Spleen (tissue), 11 donors: ENCODE measurements around the gene ACSS1. TPM values are rescaled to one million over a fixed set of nuclear protein-coding genes. Genes with fewer than 3 reads are reported as not detected.
A peak's percentile ranks its signal among the peaks of the same experiment; 100 is the strongest.

Experiments
- DNase-seq: peaks from one replicate; pipeline ENCODE4 v3.0.0-alpha.2; 2020
- H3K27ac ChIP-seq, 8 donors: fragments of 200-600 bp; sonication (generic) in 7 of 8; 1 replicate in 4 of 8; 2 replicates in 4 of 8; pipeline versions ENCODE4 v1.5.0 to v1.8.0; 2016 to 2021; ENCODE audit warnings: inconsistent platforms in 4 of 8, mild to moderate bottlenecking in 4 of 8, moderate library complexity in 1 of 8
- H3K27me3 ChIP-seq, 7 donors: fragments of 200-600 bp; sonication (generic) in 6 of 7; replicated peaks in 1 of 7; 1 replicate in 4 of 7; 2 replicates in 3 of 7; pipeline versions ENCODE4 v1.5.0 to v1.8.0; 2016 to 2021; ENCODE audit warnings: inconsistent platforms in 3 of 7, mild to moderate bottlenecking in 1 of 7
- H3K36me3 ChIP-seq, 6 donors: fragments of 200-600 bp; sonication (generic) in 5 of 6; 1 replicate in 4 of 6; 2 replicates in 2 of 6; pipeline versions ENCODE4 v1.5.0 to v1.8.0; 2016 to 2021; ENCODE audit warnings: inconsistent platforms in 2 of 6
- H3K4me1 ChIP-seq, 6 donors: fragments of 200-600 bp; sonication (generic) in 5 of 6; 1 replicate in 3 of 6; 2 replicates in 3 of 6; pipeline versions ENCODE4 v1.5.0 to v1.8.0; 2016 to 2021; ENCODE audit warnings: inconsistent platforms in 3 of 6
- H3K4me3 ChIP-seq, 8 donors: fragments of 200-600 bp; sonication (generic) in 7 of 8; 1 replicate in 4 of 8; 2 replicates in 4 of 8; pipeline versions ENCODE4 v1.5.0 to v1.8.0; 2016 to 2021; ENCODE audit warnings: inconsistent platforms in 4 of 8, mild to moderate bottlenecking in 4 of 8, moderate library complexity in 2 of 8
- H3K9me3 ChIP-seq, 8 donors: fragments of 200-600 bp; sonication (generic) in 7 of 8; 1 replicate in 4 of 8; 2 replicates in 4 of 8; pipeline versions ENCODE4 v1.5.0 to v1.8.0; 2016 to 2021; ENCODE audit warnings: inconsistent platforms in 4 of 8
- CTCF ChIP-seq, 11 experiments: fragments of 200-600 bp in 7 of 11; fragments of 450-650 bp in 4 of 11; sonication (generic) in 4 of 11; IDR thresholded peaks in 8 of 11; conservative IDR thresholded peaks in 3 of 11; 1 replicate in 7 of 11; 2 replicates in 4 of 11; pipeline versions ENCODE4 v1.4.0 to v1.8.0; 2016 to 2021; ENCODE audit warnings: antibody characterized with exemption in 11 of 11, inconsistent platforms in 4 of 11, mild to moderate bottlenecking in 1 of 11
- POLR2A ChIP-seq, 3 donors: fragments of 450-650 bp; IDR thresholded peaks; one replicate each; pipeline ENCODE4 v1.5.1; 2017; ENCODE audit warnings: antibody characterized with exemption in 3 of 3, mild to moderate bottlenecking in 1 of 3
- POLR2AphosphoS5 ChIP-seq, 3 donors: sonication (generic); formaldehyde crosslinking; IDR thresholded peaks; one replicate each; pipeline ENCODE4 v1.5.1; 2017; ENCODE audit warnings: antibody characterized with exemption in 3 of 3
- WGBS, 5 donors: extraction: QIAGEN DNeasy Blood & Tissue Kit in 3 of 5; methylation state at CpG; one replicate each; pipeline versions ENCODE4 v1.1.5 to v1.1.7; 2013 to 2018; 5-methylcytosine and 5-hydroxymethylcytosine counted together
- intact Hi-C: fragments of 100-400 bp; cut with DNase I; formaldehyde crosslinking; loops from one replicate; pipeline ENCODE4 v1.15.0; 2023; ENCODE audit warnings: low total_unique reads
- polyA plus RNA-seq, 3 donors: library from polyadenylated mRNA; stranded (reverse); fragments of 200-250 nt; gene quantifications; one replicate each; pipeline ENCODE4 v1.2.1, GENCODE V29; 2013
- total RNA-seq, 7 donors: library from RNA; depleted of rRNA in 3 of 7; stranded (reverse); fragments of >200 nt in 3 of 7; fragmentation: NEBNext Ultra II Directional in 4 of 7; extraction: Animal tissue kit (Norgen Biotek cat#: 25700) in 4 of 7; gene quantifications; one replicate each; pipeline versions ENCODE4 v1.1.0 to v1.2.1, GENCODE V29; 2016 to 2021
- donor health status: healthy with polysubstance abuse.
- donor health status: DM: no; HTN: no; CAD: no; lungs with moderate emphysema.
- donor health status: DM: no; HTN: no; CAD: no.
- donor health status: Bipolar disorder and iron deficiency.
- donor health status: healthy.
- donor health status: DM: no; HTN: no; CAD: no.
- donor health status: DM: yes; HTN: yes; CAD: no.

The ACSS1 gene
- total and polyA plus RNA-seq, 10 donors = 20.3 to 50.8 (median 36.4) TPM

- H3K9me3 ChIP-seq = no peaks in the 10 kb centered on the region
- peak; percentile 33 for DNase-seq
- peaks cover 0 to 13% (median 0%) of the 10 kb centered on the region in 6 donors for H3K36me3 ChIP-seq
- TF ChIP-seq POLR2A (IDR thresholded peaks at IDR 0.05) (no peak), POLR2AphosphoS5 (IDR thresholded peaks at IDR 0.05) (peak in 1 of 3 donors; percentile 21), CTCF (IDR thresholded peaks at IDR 0.05 in 8 of 11, conservative IDR thresholded peaks at IDR 0.05 in 3 of 11) (no peak)
- H3K4me1 ChIP-seq = peaks cover 55 to 100% (median 93%) of the 10 kb centered on the region in 6 donors
- no peak overlapping the region for H3K4me3 ChIP-seq
- H3K27me3 ChIP-seq = no peaks in the 10 kb centered on the region
- WGBS, 5 donors = 60 to 79% (median 68%) methylated on average over 9 of the region's 9 CpGs
- H3K27ac ChIP-seq = peak overlapping the region in 7 of 8 donors; percentile 21 to 78 (median 33)
- intact Hi-C loops = no loop called here
Observed at GRCh38 chr20:25039697-25040437, 18.1 kb downstream of the ACSS1 start.

- intact Hi-C loops = no loop called here
- Histone ChIP-seq H3K27ac (peak overlapping the region in 4 of 8 donors; percentile 33 to 78 (median 63)), H3K36me3 (peaks cover 0 to 15% (median 0%) of the 10 kb centered on the region in 6 donors), H3K4me1 (peaks cover 52 to 97% (median 86%) of the 10 kb centered on the region in 6 donors), H3K4me3 (no peak overlapping the region), H3K9me3 (no peaks in the 10 kb centered on the region), H3K27me3 (no peaks in the 10 kb centered on the region)
- TF ChIP-seq POLR2A (IDR thresholded peaks at IDR 0.05) (no peak), POLR2AphosphoS5 (IDR thresholded peaks at IDR 0.05) (no peak), CTCF (IDR thresholded peaks at IDR 0.05 in 8 of 11, conservative IDR thresholded peaks at IDR 0.05 in 3 of 11) (no peak)
- 75 to 93% (median 88%) methylated on average over 4 to 6 of the region's 6 CpGs for WGBS, 5 donors
- peak; percentile 68 for DNase-seq
Observed at GRCh38 chr20:25038591-25039015, 19.3 kb downstream of the ACSS1 start.

GRCh38 chr20:25038103-25038410, 19.9 kb downstream of the ACSS1 start:
- H3K36me3 ChIP-seq = peaks cover 0 to 17% (median 0%) of the 10 kb centered on the region in 6 donors
- H3K9me3 ChIP-seq = no peaks in the 10 kb centered on the region
- peak overlapping the region in 5 of 8 donors; percentile 18 to 78 (median 54) for H3K27ac ChIP-seq
- H3K4me3 ChIP-seq = no peak overlapping the region
- H3K4me1 ChIP-seq = peaks cover 46 to 97% (median 83%) of the 10 kb centered on the region in 6 donors
- WGBS, 5 donors = 57 to 73% (median 71%) methylated on average over 3 of the region's 3 CpGs
- no peaks in the 10 kb centered on the region for H3K27me3 ChIP-seq
- TF ChIP-seq CTCF (IDR thresholded peaks at IDR 0.05 in 8 of 11, conservative IDR thresholded peaks at IDR 0.05 in 3 of 11) (no peak), POLR2A (IDR thresholded peaks at IDR 0.05) (no peak), POLR2AphosphoS5 (IDR thresholded peaks at IDR 0.05) (no peak)
- no peak for DNase-seq
- intact Hi-C loops = no loop called here

- H3K9me3 ChIP-seq = no peaks in the 10 kb centered on the region
- H3K4me1 ChIP-seq = peaks cover 41 to 97% (median 80%) of the 10 kb centered on the region in 6 donors
- 63 to 73% (median 69%) methylated on average over 15 of the region's 15 CpGs for WGBS, 5 donors
- no peak for TF ChIP-seq POLR2A (IDR thresholded peaks at IDR 0.05)
- TF ChIP-seq POLR2AphosphoS5 (IDR thresholded peaks at IDR 0.05) = peak in 1 of 3 donors; percentile 11
- intact Hi-C loops = no loop called here
- peaks cover 0 to 21% (median 0%) of the 10 kb centered on the region in 6 donors for H3K36me3 ChIP-seq
- DNase-seq = peak; percentile 71
- no peaks in the 10 kb centered on the region for H3K27me3 ChIP-seq
- H3K4me3 ChIP-seq = no peak overlapping the region
- peak overlapping the region; percentile 14 to 78 (median 50) for H3K27ac ChIP-seq
Observed at GRCh38 chr20:25037288-25038102, 20.4 kb downstream of the ACSS1 start.
